Measurements from ENCODE around the gene DIP2B.

DIP2B gene

GRCh38 chr12:50715174-50715573 lies 210.4 kb downstream of the DIP2B start:
- H3K4me3 ChIP-seq (replicated peaks; ENCODE audit: low read depth, low read length): no peak overlapping the region
- TF ChIP-seq, protein P1, sequence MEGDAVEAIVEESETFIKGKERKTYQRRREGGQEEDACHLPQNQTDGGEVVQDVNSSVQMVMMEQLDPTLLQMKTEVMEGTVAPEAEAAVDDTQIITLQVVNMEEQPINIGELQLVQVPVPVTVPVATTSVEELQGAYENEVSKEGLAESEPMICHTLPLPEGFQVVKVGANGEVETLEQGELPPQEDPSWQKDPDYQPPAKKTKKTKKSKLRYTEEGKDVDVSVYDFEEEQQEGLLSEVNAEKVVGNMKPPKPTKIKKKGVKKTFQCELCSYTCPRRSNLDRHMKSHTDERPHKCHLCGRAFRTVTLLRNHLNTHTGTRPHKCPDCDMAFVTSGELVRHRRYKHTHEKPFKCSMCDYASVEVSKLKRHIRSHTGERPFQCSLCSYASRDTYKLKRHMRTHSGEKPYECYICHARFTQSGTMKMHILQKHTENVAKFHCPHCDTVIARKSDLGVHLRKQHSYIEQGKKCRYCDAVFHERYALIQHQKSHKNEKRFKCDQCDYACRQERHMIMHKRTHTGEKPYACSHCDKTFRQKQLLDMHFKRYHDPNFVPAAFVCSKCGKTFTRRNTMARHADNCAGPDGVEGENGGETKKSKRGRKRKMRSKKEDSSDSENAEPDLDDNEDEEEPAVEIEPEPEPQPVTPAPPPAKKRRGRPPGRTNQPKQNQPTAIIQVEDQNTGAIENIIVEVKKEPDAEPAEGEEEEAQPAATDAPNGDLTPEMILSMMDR (IDR thresholded peaks at IDR 0.05; ENCODE audit: low read length, missing control alignments): no peak
- no peak for DNase-seq (ENCODE audit: low read depth)

DNA sequence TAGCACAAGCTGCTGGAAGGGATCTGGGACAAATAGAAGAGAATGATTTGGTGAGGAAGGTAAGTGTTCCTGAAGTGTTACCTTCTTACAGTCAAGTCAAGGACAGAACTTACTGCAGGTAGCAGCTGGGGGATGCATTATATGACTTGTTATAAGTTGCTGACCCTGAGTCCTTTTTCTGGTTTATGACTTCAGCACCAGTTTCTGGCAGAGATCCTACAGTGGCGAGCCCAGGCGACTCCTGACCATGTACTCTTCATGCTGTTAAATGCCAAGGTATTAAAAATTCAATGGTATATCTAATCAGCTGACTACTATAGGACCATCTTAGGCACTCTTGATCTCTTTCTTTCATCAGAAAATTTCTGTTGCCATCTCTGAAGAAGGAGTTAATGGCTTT lies 214.0 kb downstream of the DIP2B start:
- DNase-seq (ENCODE audit: low read depth): no peak
- TF ChIP-seq, protein P1 (IDR thresholded peaks at IDR 0.05; ENCODE audit: low read length, missing control alignments): no peak
- H3K4me3 ChIP-seq (replicated peaks; ENCODE audit: low read depth, low read length): no peak overlapping the region

DNA sequence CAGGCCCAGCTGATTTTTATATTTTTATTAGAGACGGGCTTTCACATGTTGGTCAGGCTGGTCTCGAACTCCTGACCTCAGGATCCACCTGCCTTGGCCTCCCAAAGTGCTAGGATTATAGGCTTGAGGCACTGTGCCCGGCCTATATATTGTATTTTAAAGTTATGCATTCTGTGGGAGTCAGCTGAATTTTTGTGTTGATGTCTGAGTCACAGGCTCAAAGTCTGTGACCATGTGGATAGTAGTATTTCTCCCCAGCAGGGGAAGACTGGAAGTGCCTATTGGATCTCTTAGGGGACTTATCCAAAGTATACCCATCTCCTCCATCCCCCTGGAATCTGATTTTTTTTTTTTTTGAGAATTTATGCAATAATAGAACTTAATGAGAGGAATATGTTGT lies 215.3 kb downstream of the DIP2B start:
- no peak for DNase-seq (ENCODE audit: low read depth)
- TF ChIP-seq, protein P1 (IDR thresholded peaks at IDR 0.05; ENCODE audit: low read length, missing control alignments): no peak

GRCh38 chr12:50720501-50720900 lies 215.7 kb downstream of the DIP2B start:
- no peak overlapping the region for H3K4me3 ChIP-seq (replicated peaks; ENCODE audit: low read depth, low read length)
- TF ChIP-seq, protein P1 (IDR thresholded peaks at IDR 0.05; ENCODE audit: low read length, missing control alignments): no peak
- DNase-seq (ENCODE audit: low read depth): no peak

More for the DNA sequence above, 215.3 kb downstream of the DIP2B start:
- no peak overlapping the region for H3K4me3 ChIP-seq (replicated peaks; ENCODE audit: low read depth, low read length)

DNA sequence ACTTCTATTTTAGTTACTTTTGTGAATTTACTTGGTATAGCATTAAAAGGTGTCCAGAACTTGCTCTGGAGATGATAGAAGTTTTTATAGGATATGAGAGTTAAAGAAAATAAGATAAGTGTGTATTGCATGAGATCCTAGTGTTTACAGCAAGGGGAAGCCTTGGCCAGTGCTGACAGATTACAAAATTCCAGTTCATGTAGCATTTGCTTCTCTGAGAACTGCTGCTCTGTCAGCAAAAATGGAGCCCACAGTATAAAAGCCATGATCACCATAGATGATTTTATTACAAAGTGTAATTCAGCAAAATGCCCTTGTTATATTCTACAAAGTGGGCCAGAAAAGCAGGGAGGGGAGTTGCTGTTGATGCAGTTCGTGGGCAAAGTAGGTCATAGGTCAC lies 219.1 kb downstream of the DIP2B start:
- DNase-seq (ENCODE audit: low read depth): no peak
- H3K4me3 ChIP-seq (replicated peaks; ENCODE audit: low read depth, low read length): no peak overlapping the region
- TF ChIP-seq, protein P1 (IDR thresholded peaks at IDR 0.05; ENCODE audit: low read length, missing control alignments): no peak

DNA sequence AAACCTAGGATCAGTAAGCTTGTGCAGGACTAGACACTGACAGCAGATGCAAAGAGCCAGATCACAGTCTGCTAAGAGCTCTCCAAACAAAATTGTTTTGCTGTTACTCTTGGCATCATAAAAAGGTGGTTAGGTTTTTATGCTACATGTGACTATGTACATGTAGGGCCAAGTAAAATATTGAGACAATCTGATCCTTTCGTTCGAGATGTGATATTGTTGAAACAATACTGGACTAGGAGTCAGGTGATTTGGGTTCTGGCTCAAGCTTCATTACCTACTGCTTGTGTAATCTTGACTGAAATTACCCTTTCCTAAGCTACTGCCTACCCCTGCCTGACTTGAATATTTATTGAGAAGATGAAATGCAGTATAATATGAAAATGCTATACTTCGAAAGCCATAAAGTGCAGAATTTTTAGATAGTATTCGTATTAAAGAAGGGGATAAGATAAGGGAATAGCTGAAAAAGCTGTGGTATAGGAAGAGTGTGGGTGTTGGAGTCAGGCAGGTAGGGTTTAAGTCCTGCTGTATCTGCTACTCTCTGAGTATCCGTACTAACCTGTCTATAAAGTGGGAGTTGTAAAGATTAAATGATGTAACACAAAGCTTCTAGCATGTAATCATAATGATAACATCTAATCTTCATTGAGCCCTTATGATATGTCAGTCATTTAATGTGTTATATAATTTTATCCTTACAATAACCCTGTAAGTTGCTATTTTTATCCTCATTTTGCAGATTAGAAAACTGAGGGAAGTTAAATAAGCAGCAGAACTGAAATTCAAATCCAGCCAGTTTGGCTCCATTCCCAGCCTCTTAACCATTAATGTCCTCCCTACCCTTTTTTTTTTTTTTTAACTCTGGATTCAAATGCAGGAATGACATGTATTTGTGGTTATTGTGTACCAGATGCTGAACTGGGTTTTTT lies 220.5 kb downstream of the DIP2B start:
- H3K4me3 ChIP-seq (replicated peaks; ENCODE audit: low read depth, low read length): no peak overlapping the region
- DNase-seq (ENCODE audit: low read depth): peak; percentile 45
- TF ChIP-seq, protein P1 (IDR thresholded peaks at IDR 0.05; ENCODE audit: low read length, missing control alignments): no peak
